HG03571 (cell line): ENCODE data around the gene USP21.

Experiments
- ATAC-seq: cut with Tn5 transposase; IDR thresholded peaks from one replicate; pipeline ENCODE4 v1.9.1; 2021; ENCODE audit not compliant: unreplicated experiment

The USP21 gene

GRCh38 chr1:161192476-161193465, 33.5 kb downstream of the USP21 start:
- ATAC-seq = no peak

- ATAC-seq = no peak
These were observed 34.4 kb downstream of the USP21 start for GRCh38 chr1:161193561-161194235.

GRCh38 chr1:161195171-161195570, 35.9 kb downstream of the USP21 start:
- no peak for ATAC-seq

GRCh38 chr1:161196111-161196510, 36.8 kb downstream of the USP21 start:
- no peak for ATAC-seq

GRCh38 chr1:161196521-161197451, 37.5 kb downstream of the USP21 start:
- no peak for ATAC-seq

- ATAC-seq = no peak
These were observed 38.4 kb downstream of the USP21 start for GRCh38 chr1:161197560-161198193.

DNA sequence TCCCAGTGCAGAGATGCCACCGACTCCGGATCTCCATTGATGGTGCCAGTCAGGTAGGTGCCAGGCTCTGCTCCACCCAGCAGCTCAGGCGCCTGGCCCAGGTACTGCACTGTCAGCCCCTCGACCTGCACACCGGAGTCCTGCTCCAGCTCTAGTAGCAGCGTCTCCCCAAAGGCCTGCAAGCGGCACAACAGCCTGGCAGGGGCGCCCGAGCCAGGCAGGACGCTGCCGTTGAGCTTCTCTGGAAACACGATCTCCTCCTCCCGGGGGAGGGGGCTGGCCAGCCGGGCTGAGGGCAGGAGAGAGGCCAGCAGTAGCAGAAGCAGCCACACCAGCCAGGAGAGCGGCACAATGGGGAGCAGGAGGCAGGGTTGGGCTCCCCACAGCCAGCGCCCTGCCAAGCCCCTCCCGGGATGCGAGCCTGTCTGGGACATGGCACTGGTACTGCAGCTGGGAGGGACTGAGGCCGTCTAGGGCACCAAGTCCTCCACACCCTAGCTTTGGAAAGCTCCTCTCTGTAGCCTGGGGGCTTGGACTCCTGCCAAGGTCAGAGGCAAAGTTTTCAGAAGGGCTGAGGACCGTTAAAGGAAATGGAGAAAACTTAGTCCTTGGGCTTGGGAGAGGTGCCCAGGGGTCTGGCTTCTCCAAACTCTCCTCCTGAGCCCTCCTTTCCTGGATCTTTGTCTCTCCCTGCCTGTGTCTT, 39.0 kb downstream of the USP21 start:
- ATAC-seq = no peak

DNA sequence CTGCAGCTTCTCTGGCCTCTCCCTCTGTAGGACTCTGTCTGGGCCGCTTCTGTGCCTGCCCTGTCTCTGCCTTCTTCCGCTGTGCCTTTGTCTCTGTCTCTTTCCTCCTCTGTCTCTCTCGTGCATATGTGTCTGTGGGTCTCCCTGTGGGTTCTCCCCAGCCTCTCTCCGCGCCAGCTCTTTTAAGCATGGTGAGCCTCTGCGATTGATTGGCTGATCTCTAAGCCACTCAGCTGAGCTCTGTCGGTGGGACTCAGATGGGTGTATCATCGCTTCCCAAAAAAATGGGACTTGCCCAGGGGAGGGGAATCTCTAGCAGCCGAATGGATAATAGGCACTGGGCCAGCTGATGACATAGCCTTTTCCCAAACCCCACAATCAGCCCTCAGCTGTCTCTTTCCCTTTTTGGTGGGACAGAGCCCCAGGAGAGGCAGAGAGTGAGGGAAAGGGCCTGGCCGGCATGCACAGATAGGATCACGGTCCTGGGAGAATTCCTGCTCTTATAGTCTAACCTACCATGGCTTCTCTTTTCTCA, 39.7 kb downstream of the USP21 start, which contains the start of gene ADAMTS4:
TSS of gene ADAMTS4 (minus strand) at position 158 of the 535 bp plus-strand sequence. CDS start 427 bp downstream, outside the sequence.
- ATAC-seq = no peak

DNA sequence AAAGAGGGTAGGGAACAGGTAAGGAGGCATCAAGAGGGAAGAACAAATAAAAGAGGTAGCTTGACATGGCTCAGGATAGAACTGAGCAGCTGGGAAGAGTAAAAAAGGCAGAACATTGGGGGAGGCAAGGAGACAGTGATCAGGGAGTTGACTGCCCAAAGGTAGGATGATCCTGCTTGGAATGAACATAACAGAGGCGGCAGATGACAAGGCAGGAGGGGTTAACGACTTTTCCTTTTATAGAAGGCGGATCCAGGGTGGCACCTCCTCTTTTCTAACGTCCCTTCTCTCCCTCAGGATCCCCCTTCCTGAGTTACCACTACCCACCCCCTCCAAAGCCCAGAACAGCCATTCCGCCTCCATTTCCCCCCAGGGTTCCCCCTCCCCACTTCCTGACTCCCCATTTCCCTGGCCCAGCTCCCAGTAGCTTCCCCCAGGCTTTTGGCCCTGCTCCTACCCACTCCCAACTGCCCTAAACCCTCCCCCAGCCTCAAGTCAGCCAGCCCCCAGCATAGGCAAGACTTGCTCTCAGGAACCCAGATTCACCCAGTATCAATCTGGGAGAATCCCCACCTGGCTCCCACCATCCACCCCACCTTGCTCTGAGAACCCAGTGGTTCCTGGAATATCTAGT, 40.3 kb downstream of the USP21 start:
- no peak for ATAC-seq

GRCh38 chr1:161200421-161200991, 41.2 kb downstream of the USP21 start:
- ATAC-seq = no peak

DNA sequence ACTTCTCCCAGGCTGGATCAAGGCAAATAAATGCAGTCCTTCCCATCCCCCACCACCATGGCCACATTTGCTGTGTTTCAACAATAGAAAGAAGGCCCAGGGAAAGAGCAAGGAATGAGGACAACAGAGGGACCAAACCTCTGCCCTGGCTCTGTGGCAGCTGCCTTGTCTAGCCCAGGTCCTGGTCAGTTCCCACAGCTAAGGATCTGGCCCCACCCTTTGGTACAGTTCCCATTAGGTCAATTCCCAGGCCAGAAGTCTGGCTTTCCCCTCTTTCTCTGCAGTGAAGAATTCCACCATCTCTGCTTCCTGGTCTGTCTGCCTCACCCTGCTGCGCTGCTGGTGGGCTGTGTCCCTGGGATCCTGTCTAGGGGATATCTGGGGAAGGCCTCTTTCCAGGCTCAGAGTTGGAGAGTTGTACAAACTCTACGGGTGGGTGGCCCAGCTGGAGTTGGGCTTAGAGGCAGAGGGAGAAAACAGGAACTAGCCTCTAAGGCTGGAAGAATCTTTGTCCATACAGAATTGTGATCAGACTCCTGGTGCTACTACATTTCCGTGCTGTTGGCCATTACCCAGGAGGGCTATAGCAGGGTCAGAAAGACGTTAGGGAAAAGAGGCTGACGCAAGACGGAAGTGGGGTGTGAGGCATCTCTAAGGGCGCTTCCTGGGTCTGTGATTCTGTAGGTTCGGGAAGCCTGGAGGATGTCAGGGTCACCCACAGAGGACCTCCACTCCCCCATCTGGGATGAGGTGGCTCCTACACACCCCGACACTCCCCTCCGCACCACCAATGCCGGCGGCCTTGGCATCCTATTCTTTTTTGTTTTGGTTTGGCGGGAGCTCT, 41.9 kb downstream of the USP21 start:
- ATAC-seq = no peak

GRCh38 chr1:161201836-161202712, 42.8 kb downstream of the USP21 start, which contains the start of gene NDUFS2:
Gene NDUFS2 (plus strand): TSS chr1:161202367. CDS start chr1:161202386, 19 bp downstream.
- peak; percentile 95 for ATAC-seq

- no peak for ATAC-seq
These were observed 47.3 kb downstream of the USP21 start for GRCh38 chr1:161206411-161207140.

- no peak for ATAC-seq
These were observed 47.9 kb downstream of the USP21 start for GRCh38 chr1:161207173-161207572.

DNA sequence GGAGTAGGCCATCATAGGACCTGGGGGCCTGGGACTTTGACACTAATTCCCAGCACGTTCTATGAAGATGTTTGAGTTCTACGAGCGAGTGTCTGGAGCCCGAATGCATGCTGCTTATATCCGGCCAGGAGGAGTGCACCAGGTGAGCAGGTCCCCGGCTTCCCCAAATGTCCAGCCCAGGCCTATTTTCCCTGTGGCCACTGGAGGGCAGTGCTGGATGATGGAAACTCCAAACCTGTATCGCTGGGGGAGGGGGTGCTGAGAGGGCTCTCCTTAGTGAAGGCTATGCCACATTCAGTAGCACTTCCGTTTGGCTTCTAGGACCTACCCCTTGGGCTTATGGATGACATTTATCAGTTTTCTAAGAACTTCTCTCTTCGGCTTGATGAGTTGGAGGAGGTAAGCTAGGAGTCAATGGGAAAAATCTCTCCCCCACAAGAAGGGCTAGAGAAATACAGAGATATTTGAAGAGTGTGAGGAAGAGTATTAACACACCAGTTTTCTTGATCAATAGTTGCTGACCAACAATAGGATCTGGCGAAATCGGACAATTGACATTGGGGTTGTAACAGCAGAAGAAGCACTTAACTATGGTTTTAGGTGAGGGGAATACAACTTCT, 50.6 kb downstream of the USP21 start:
- ATAC-seq = peak; percentile 54

- no peak for ATAC-seq
These were observed 55.1 kb downstream of the USP21 start for GRCh38 chr1:161214369-161214768.
